DND-41 (cell line): Measurements from ENCODE around the gene SPRY2.

Experiments
- EZH2 ChIP-seq: IDR thresholded peaks from 3 replicates; pipeline ENCODE4 v1.6.1; 2012; ENCODE audit warnings: borderline replicate concordance, low read depth, mild to moderate bottlenecking, moderate library complexity, low read length, inconsistent platforms; ENCODE audit not compliant: severe bottlenecking
- TF ChIP-seq, protein P1 (sequence below): IDR thresholded peaks from 2 replicates; pipeline ENCODE4 v1.5.1; 2012; ENCODE audit warnings: borderline replicate concordance, low read length, moderate library complexity, mild to moderate bottlenecking; ENCODE audit not compliant: poor library complexity, severe bottlenecking; ENCODE audit errors: extremely low read depth

DNA sequence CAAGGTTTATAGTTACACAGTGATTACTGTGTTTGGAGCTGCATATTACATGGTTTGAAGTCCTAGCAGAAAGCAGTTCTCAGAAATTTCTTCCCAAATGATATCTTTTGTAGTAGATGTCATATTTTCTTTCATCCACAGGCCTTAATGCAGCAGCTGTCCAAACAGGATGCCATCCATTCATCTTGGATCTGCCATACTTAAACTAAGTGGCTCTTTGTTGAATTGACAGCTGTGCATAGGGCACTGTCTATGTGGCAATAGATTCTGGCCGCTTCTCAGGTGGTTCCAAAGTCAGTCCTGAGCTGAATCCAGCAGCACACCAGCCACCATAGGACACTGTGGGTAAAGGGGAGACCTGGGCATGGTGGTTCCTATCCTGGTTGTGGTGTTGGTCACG, 41.6 kb upstream of the SPRY2 start:
- TF ChIP-seq, protein P1, sequence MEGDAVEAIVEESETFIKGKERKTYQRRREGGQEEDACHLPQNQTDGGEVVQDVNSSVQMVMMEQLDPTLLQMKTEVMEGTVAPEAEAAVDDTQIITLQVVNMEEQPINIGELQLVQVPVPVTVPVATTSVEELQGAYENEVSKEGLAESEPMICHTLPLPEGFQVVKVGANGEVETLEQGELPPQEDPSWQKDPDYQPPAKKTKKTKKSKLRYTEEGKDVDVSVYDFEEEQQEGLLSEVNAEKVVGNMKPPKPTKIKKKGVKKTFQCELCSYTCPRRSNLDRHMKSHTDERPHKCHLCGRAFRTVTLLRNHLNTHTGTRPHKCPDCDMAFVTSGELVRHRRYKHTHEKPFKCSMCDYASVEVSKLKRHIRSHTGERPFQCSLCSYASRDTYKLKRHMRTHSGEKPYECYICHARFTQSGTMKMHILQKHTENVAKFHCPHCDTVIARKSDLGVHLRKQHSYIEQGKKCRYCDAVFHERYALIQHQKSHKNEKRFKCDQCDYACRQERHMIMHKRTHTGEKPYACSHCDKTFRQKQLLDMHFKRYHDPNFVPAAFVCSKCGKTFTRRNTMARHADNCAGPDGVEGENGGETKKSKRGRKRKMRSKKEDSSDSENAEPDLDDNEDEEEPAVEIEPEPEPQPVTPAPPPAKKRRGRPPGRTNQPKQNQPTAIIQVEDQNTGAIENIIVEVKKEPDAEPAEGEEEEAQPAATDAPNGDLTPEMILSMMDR = no peak
- TF ChIP-seq EZH2 = no peak
